DND-41 (cell line): Measurements from ENCODE around the gene MUC15.

ENCODE experiments used
- ATAC-seq: fragments of 200-7000 bp; cut with Tn5 transposase; 3 replicates; pipeline ENCODE4 v1.9.1; 2021; ENCODE audit warnings: low read depth; ENCODE audit not compliant: insufficient read depth
- DNase-seq: peaks from one replicate; pipeline ENCODE4 v3.0.0-alpha.2; 2020
- H2AFZ ChIP-seq: 2 replicates; pipeline ENCODE4 v1.6.0; 2012; ENCODE audit warnings: low read depth, low read length
- H3K27ac ChIP-seq: 2 replicates; pipeline ENCODE4 v1.5.1; 2012; ENCODE audit warnings: low read length, inconsistent platforms
- H3K27me3 ChIP-seq: fragments of 200-600 bp; sonication (generic); 2 replicates; pipeline ENCODE4 v1.6.0; 2012; ENCODE audit warnings: low read length, mild to moderate bottlenecking, inconsistent platforms; ENCODE audit not compliant: insufficient read depth, poor library complexity
- H3K36me3 ChIP-seq: 2 replicates; pipeline ENCODE4 v1.5.1; 2012; ENCODE audit warnings: low read length, inconsistent platforms; ENCODE audit not compliant: insufficient read depth
- H3K4me1 ChIP-seq: 2 replicates; pipeline ENCODE4 v1.5.1; 2012; ENCODE audit warnings: mild to moderate bottlenecking, low read length; ENCODE audit not compliant: insufficient read depth
- H3K4me2 ChIP-seq: 2 replicates; pipeline ENCODE4 v1.6.0; 2012; ENCODE audit warnings: mild to moderate bottlenecking, moderate library complexity, low read length, inconsistent platforms; ENCODE audit not compliant: insufficient read depth
- H3K4me3 ChIP-seq, 2 experiments: fragments of 200-600 bp in 1 of 2; shearing (Covaris generic) in 1 of 2; 2 replicates each; pipeline ENCODE4 v1.5.1; 2012 to 2016; ENCODE audit warnings: inconsistent platforms in 2 of 2, low read length in 2 of 2, mild to moderate bottlenecking in 2 of 2, low read depth in 1 of 2, moderate library complexity in 1 of 2
- H3K79me2 ChIP-seq: 2 replicates; pipeline ENCODE4 v1.6.0; 2012; ENCODE audit warnings: low read length, inconsistent platforms; ENCODE audit not compliant: insufficient read depth
- H3K9ac ChIP-seq: 2 replicates; pipeline ENCODE4 v1.6.0; 2012; ENCODE audit warnings: low read depth, mild to moderate bottlenecking, inconsistent platforms, low read length, moderate library complexity
- H3K9me3 ChIP-seq: 2 replicates; pipeline ENCODE4 v1.5.1; 2012; ENCODE audit warnings: low read length, moderate library complexity, mild to moderate bottlenecking, inconsistent platforms; ENCODE audit not compliant: insufficient read depth, severe bottlenecking
- H4K20me1 ChIP-seq: 2 replicates; pipeline ENCODE4 v1.6.0; 2012; ENCODE audit warnings: low read length; ENCODE audit not compliant: insufficient read depth
- EZH2 ChIP-seq: IDR thresholded peaks from 3 replicates; pipeline ENCODE4 v1.6.1; 2012; ENCODE audit warnings: borderline replicate concordance, low read depth, mild to moderate bottlenecking, moderate library complexity, low read length, inconsistent platforms; ENCODE audit not compliant: severe bottlenecking
- TF ChIP-seq, protein P1 (sequence below): IDR thresholded peaks from 2 replicates; pipeline ENCODE4 v1.5.1; 2012; ENCODE audit warnings: borderline replicate concordance, low read length, moderate library complexity, mild to moderate bottlenecking; ENCODE audit not compliant: poor library complexity, severe bottlenecking; ENCODE audit errors: extremely low read depth

Gene MUC15

DNA sequence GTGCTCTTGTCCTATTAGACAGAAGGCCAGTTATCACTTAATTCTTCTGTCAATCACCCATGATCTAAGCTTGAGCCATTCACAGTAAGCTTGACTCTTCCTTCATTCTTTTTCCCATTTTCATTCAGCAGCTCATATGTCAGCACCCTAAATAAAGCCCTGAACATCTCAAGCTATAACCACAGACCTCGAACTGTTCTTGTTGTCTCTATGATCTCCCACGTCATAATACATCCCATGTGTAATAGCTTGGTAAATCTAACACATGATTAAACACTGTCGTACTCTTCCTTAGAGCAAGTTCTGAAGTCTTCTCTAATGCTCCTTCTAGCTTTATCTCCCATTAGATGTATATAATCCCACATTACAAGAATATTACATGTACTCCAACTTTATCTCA is 14.4 kb downstream of the MUC15 start:
- ATAC-seq: no peak
- no peak overlapping the region for H2AFZ ChIP-seq

DNA sequence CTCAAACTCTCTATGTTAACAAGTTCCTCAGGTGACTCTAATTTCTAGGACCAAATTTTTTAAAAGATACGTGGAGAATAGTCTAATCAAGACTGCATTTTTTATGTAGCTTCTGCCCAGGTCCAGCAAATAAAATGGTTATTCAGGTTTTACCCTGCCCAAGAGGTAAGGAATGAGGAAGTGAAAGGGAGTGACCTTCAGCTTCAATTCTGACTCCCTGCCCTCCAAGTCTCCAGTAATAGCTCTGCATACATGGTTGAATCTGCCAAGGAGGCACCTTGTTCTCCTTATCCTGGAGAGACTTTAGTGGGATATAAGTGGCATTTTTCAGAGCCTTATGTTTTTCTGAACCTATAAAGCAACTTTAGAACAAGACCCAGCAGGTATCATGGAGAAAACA is 15.5 kb downstream of the MUC15 start:
- Histone ChIP-seq H3K79me2 (no peaks in the 10 kb centered on the region), H3K4me3 (no peak overlapping the region), H2AFZ (no peak overlapping the region), H3K4me1 (no peaks in the 10 kb centered on the region), H4K20me1 (no peaks in the 10 kb centered on the region), H3K4me2 (no peak overlapping the region), H3K27ac (no peak overlapping the region), H3K9ac (no peak overlapping the region), H3K9me3 (no peaks in the 10 kb centered on the region), H3K27me3 (no peaks in the 10 kb centered on the region), H3K36me3 (no peaks in the 10 kb centered on the region)
- no peak for DNase-seq
- no peak for TF ChIP-seq EZH2
- TF ChIP-seq, protein P1, sequence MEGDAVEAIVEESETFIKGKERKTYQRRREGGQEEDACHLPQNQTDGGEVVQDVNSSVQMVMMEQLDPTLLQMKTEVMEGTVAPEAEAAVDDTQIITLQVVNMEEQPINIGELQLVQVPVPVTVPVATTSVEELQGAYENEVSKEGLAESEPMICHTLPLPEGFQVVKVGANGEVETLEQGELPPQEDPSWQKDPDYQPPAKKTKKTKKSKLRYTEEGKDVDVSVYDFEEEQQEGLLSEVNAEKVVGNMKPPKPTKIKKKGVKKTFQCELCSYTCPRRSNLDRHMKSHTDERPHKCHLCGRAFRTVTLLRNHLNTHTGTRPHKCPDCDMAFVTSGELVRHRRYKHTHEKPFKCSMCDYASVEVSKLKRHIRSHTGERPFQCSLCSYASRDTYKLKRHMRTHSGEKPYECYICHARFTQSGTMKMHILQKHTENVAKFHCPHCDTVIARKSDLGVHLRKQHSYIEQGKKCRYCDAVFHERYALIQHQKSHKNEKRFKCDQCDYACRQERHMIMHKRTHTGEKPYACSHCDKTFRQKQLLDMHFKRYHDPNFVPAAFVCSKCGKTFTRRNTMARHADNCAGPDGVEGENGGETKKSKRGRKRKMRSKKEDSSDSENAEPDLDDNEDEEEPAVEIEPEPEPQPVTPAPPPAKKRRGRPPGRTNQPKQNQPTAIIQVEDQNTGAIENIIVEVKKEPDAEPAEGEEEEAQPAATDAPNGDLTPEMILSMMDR: no peak
- no peak for ATAC-seq

More for the DNA sequence above, 14.4 kb downstream of the MUC15 start:
- Histone ChIP-seq H3K36me3 (no peaks in the 10 kb centered on the region), H3K9ac (no peak overlapping the region), H3K4me3 (no peak overlapping the region), H3K9me3 (no peaks in the 10 kb centered on the region), H3K27ac (no peak overlapping the region), H3K4me2 (no peak overlapping the region), H3K27me3 (no peaks in the 10 kb centered on the region), H3K79me2 (no peaks in the 10 kb centered on the region), H3K4me1 (no peaks in the 10 kb centered on the region), H4K20me1 (no peaks in the 10 kb centered on the region)
- DNase-seq: no peak
- TF ChIP-seq, protein P1: no peak
- no peak for TF ChIP-seq EZH2

DNA sequence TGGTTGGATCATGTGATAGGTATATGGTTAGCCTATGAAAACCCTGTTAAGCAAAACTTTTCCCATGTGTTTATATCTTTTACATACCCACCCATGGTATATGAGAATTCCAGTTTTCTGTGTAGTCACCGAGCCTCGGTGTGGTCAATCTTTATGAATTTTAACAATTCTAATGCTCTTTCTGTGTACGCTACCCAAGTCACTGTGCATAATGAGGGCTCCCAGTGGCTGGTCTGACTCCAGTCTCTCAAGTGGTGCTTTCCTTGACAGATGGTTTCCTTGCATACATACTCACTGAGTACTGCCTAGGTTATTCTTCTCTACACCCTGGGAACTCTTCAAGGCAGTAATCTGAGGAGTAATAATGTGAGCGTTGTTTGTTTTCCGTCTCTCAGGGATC is 17.6 kb downstream of the MUC15 start:
- Histone ChIP-seq H3K9me3 (no peaks in the 10 kb centered on the region), H3K27ac (no peak overlapping the region), H3K4me2 (no peak overlapping the region), H3K27me3 (no peaks in the 10 kb centered on the region), H3K9ac (no peak overlapping the region), H2AFZ (no peak overlapping the region), H3K4me3 (no peak overlapping the region), H3K79me2 (no peaks in the 10 kb centered on the region), H4K20me1 (no peaks in the 10 kb centered on the region), H3K36me3 (no peaks in the 10 kb centered on the region), H3K4me1 (no peaks in the 10 kb centered on the region)
- ATAC-seq (no peak), DNase-seq (no peak)
- TF ChIP-seq, protein P1: no peak
- TF ChIP-seq EZH2: no peak

DNA sequence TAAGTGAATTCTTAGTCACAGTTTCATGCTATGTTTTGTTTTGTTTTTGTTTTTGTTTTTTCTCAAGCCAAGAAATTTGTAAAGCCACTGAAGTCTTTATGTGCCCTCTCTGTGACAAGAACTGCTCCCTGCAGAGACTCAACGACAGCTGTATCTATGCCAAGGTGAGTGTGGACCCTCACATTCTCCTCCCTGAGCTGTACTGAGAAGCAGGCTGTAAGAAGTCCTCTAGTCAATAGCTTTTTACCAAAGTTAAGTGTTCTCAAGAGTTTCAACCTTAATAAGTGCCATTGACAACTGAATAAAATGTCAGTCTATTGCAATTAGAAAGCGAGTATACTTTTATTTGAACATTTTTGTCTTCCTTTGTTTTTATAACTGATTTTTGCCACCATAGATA is 18.9 kb downstream of the MUC15 start:
- H3K4me2 ChIP-seq: no peak overlapping the region
- H3K9ac ChIP-seq: no peak overlapping the region
- no peaks in the 10 kb centered on the region for H3K27me3 ChIP-seq
- no peaks in the 10 kb centered on the region for H3K4me1 ChIP-seq
- no peak overlapping the region for H2AFZ ChIP-seq
- no peaks in the 10 kb centered on the region for H3K36me3 ChIP-seq
- H3K9me3 ChIP-seq: no peaks in the 10 kb centered on the region
- no peaks in the 10 kb centered on the region for H3K79me2 ChIP-seq
- H4K20me1 ChIP-seq: no peaks in the 10 kb centered on the region
- TF ChIP-seq EZH2: no peak
- TF ChIP-seq, protein P1: no peak
- ATAC-seq: no peak
- no peak overlapping the region for H3K27ac ChIP-seq
- no peak for DNase-seq
- no peak overlapping the region for H3K4me3 ChIP-seq
